Measurements from ENCODE around the gene PLEKHN1.
A peak's percentile ranks its signal among the peaks of the same experiment; 100 is the strongest.

Gene PLEKHN1

GRCh38 chr1:1000357-1001056 is 34.2 kb downstream of the PLEKHN1 start (continued):
- TF ChIP-seq ZNF777 (tag by site-specific recombination; IDR thresholded peaks at IDR 0.05; ENCODE audit: borderline replicate concordance), result no peak
- 0 out of 2 replicates have a peak, but pooled peaks have one; percentile 45 for TF ChIP-seq ZFP37 (tag by site-specific recombination; IDR thresholded peaks at IDR 0.05)
- TF ChIP-seq ZNF133 (tag by site-specific recombination; IDR thresholded peaks at IDR 0.05), result peak; percentile 64; the same call in 1 of the 2 replicates
- TF ChIP-seq ZNF155 (tag by site-specific recombination; IDR thresholded peaks at IDR 0.05), result no peak
- peak; percentile 90 for TF ChIP-seq ZNF184 (tag by site-specific recombination; IDR thresholded peaks at IDR 0.05)
- TF ChIP-seq ZNF433 (tag by site-specific recombination; IDR thresholded peaks at IDR 0.05; ENCODE audit: low read depth), result no peak
- TF ChIP-seq ZBTB20 (tag by site-specific recombination; IDR thresholded peaks at IDR 0.05), result peak; percentile 82
- TF ChIP-seq ZNF530 (tag by site-specific recombination; IDR thresholded peaks at IDR 0.05; ENCODE audit: low read depth), result no peak
- TF ChIP-seq MZF1 (tag by site-specific recombination; IDR thresholded peaks at IDR 0.05; ENCODE audit: borderline replicate concordance), result no peak
- peak; percentile 16 for TF ChIP-seq SETDB1 (IDR thresholded peaks at IDR 0.05; ENCODE audit: insufficient read length, low read length)

- H3K4me3 ChIP-seq (ENCODE audit: low read depth, low read length), result peak overlapping the region; percentile 74
- H3K9me3 ChIP-seq (ENCODE audit: control insufficient read depth, insufficient read depth, low read depth, low read length), result no peaks in the 10 kb centered on the region
- H3K4me1 ChIP-seq (ENCODE audit: control insufficient read depth, insufficient read depth, low read length), result 0 out of 2 replicates have a peak, but pooled peaks cover 3% of the 10 kb centered on the region
- peaks cover 0 to 40% of the 10 kb centered on the region in 2 experiments; a peak in 2 of 3 replicates for H3K36me3 ChIP-seq (ENCODE audit: control insufficient read depth in 2 of 2, insufficient read depth in 1 of 2, low read length in 2 of 2)
- ChIA-PET CTCF (interaction anchor here (0.7 to 3.2 kb wide), 9 partner anchors 11 to 71 kb away, joined by 3 to 31 read pairs (median 5); partner anchors contain the start of genes AGRN, ISG15 and PERM1), POLR2A (interaction anchor here (0.6 to 6.5 kb wide), 8 partner anchors 13 to 61 kb away, joined by 3 to 44 read pairs (median 3); partner anchors contain the start of genes AGRN and ISG15)
- peak overlapping the region; percentile 97 for H3K27ac ChIP-seq (ENCODE audit: extremely low read depth, low read depth, low read length)
- peak; percentile 62; the same call in 1 of the 2 replicates for TF ChIP-seq ZSCAN23 (tag by site-specific recombination; IDR thresholded peaks at IDR 0.05)
- TF ChIP-seq ZNF121 (tag by site-specific recombination; IDR thresholded peaks at IDR 0.05), result 0 out of 2 replicates have a peak, but pooled peaks have one; percentile 22
- TF ChIP-seq ZNF354C (tag by site-specific recombination; IDR thresholded peaks at IDR 0.05; ENCODE audit: borderline replicate concordance, low read depth), result 0 out of 2 replicates have a peak, but pooled peaks have one; percentile 2
- no peak for TF ChIP-seq ZNF48 (tag by site-specific recombination; IDR thresholded peaks at IDR 0.05)
- peak; percentile 22; the same call in 1 of the 2 replicates for TF ChIP-seq ZBTB20 (tag by site-specific recombination; IDR thresholded peaks at IDR 0.05)
- TF ChIP-seq KLF9 (tag by site-specific recombination; IDR thresholded peaks at IDR 0.05; ENCODE audit: low read depth), result peak; percentile 52; the same call in 1 of the 2 replicates
- TF ChIP-seq ZIC2 (tag by site-specific recombination; IDR thresholded peaks at IDR 0.05), result peak; percentile 79
- no peak for TF ChIP-seq ZNF324 (tag by site-specific recombination; IDR thresholded peaks at IDR 0.05)
- TF ChIP-seq ZNF529 (tag by site-specific recombination; IDR thresholded peaks at IDR 0.05; ENCODE audit: insufficient replicate concordance), result peak; percentile 3
- TF ChIP-seq ZBTB10 (tag by site-specific recombination; IDR thresholded peaks at IDR 0.05), result 0 out of 2 replicates have a peak, but pooled peaks have one; percentile 79
- peak; percentile 1; the same call in 1 of the 2 replicates for TF ChIP-seq ZNF146 (tag by site-specific recombination; IDR thresholded peaks at IDR 0.05)
- TF ChIP-seq ZNF423 (tag by site-specific recombination; IDR thresholded peaks at IDR 0.05), result peak; percentile 61
- TF ChIP-seq PRDM2 (tag by site-specific recombination; IDR thresholded peaks at IDR 0.05; ENCODE audit: borderline replicate concordance), result 0 out of 2 replicates have a peak, but pooled peaks have one; percentile 9
- TF ChIP-seq ZEB2 (tag by site-specific recombination; IDR thresholded peaks at IDR 0.05), result peak; percentile 66; the same call in 1 of the 2 replicates
- 0 out of 2 replicates have a peak, but pooled peaks have one; percentile 24 for TF ChIP-seq ZNF157 (tag by site-specific recombination; IDR thresholded peaks at IDR 0.05)
- TF ChIP-seq KLF7 (tag by site-specific recombination; IDR thresholded peaks at IDR 0.05; ENCODE audit: borderline replicate concordance), result 0 out of 2 replicates have a peak, but pooled peaks have one; percentile 1
- TF ChIP-seq ZSCAN16 (tag by site-specific recombination; IDR thresholded peaks at IDR 0.05), result no peak
Observed at GRCh38 chr1:1001057-1001783, 34.9 kb downstream of the PLEKHN1 start.

All from HEK293 (cell line).